ENCODE data around the gene MAD2L1. TPM values are rescaled to one million over a fixed set of nuclear protein-coding genes. Genes with fewer than 3 reads are reported as not detected.
"Not testable (repeated sequence)": the region's sequence is repeated elsewhere in the genome, so short reads cannot be mapped to it uniquely, and the experiment has no call there.

MAD2L1 gene
- polyA plus RNA-seq (ENCODE audit: insufficient read length in 3 of 3), result 10 to 100 TPM; 40.8 to 62.0 (median 54.8) TPM
- long read RNA-seq, donor 1, full-length matches to known transcripts, result 22 of 22 reads
- long read RNA-seq, donor 1, partial matches to known transcripts, result 0 of 22 reads
- long read RNA-seq, donor 1, other reads (novel, unspliced or antisense), result 0 of 22 reads
- long read RNA-seq, donor 2, full-length matches to known transcripts, result 30 of 30 reads
- long read RNA-seq, donor 2, partial matches to known transcripts, result 0 of 30 reads
- long read RNA-seq, donor 2, other reads (novel, unspliced or antisense), result 0 of 30 reads
- long read RNA-seq, donor 3, full-length matches to known transcripts, result 38 of 38 reads
- long read RNA-seq, donor 3, partial matches to known transcripts, result 0 of 38 reads
- long read RNA-seq, donor 3, other reads (novel, unspliced or antisense), result 0 of 38 reads
- long read RNA-seq, donor 4, full-length matches to known transcripts, result 20 of 20 reads
- long read RNA-seq, donor 4, partial matches to known transcripts, result 0 of 20 reads
- long read RNA-seq, donor 4, other reads (novel, unspliced or antisense), result 0 of 20 reads
- long read RNA-seq, donor 5, result 0 reads
- long read RNA-seq, donor 6, full-length matches to known transcripts, result 34 of 34 reads
- long read RNA-seq, donor 6, partial matches to known transcripts, result 0 of 34 reads
- long read RNA-seq, donor 6, other reads (novel, unspliced or antisense), result 0 of 34 reads
- long read RNA-seq, donor 7, full-length matches to known transcripts, result 33 of 33 reads
- long read RNA-seq, donor 7, partial matches to known transcripts, result 0 of 33 reads
- long read RNA-seq, donor 7, other reads (novel, unspliced or antisense), result 0 of 33 reads
- long read RNA-seq, donor 8, result 0 reads
- long read RNA-seq, donor 9, full-length matches to known transcripts, result 28 of 28 reads
- long read RNA-seq, donor 9, partial matches to known transcripts, result 0 of 28 reads
- long read RNA-seq, donor 9, other reads (novel, unspliced or antisense), result 0 of 28 reads
- long read RNA-seq, donor 10, full-length matches to known transcripts, result 29 of 29 reads
- long read RNA-seq, donor 10, partial matches to known transcripts, result 0 of 29 reads
- long read RNA-seq, donor 10, other reads (novel, unspliced or antisense), result 0 of 29 reads
- long read RNA-seq, donor 11, full-length matches to known transcripts, result 15 of 15 reads
- long read RNA-seq, donor 11, partial matches to known transcripts, result 0 of 15 reads
- long read RNA-seq, donor 11, other reads (novel, unspliced or antisense), result 0 of 15 reads
- long read RNA-seq, donor 12, full-length matches to known transcripts, result 6 of 6 reads
- long read RNA-seq, donor 12, partial matches to known transcripts, result 0 of 6 reads
- long read RNA-seq, donor 12, other reads (novel, unspliced or antisense), result 0 of 6 reads
- long read RNA-seq, donor 13, result 0 reads
- long read RNA-seq, donor 14, full-length matches to known transcripts, result 32 of 37 reads
- long read RNA-seq, donor 14, partial matches to known transcripts, result 5 of 37 reads
- long read RNA-seq, donor 14, other reads (novel, unspliced or antisense), result 0 of 37 reads
- long read RNA-seq, donor 15, full-length matches to known transcripts, result 18 of 18 reads
- long read RNA-seq, donor 15, partial matches to known transcripts, result 0 of 18 reads
- long read RNA-seq, donor 15, other reads (novel, unspliced or antisense), result 0 of 18 reads
- long read RNA-seq, donor 16, full-length matches to known transcripts, result 71 of 71 reads
- long read RNA-seq, donor 16, partial matches to known transcripts, result 0 of 71 reads
- long read RNA-seq, donor 16, other reads (novel, unspliced or antisense), result 0 of 71 reads

- peak; percentile 95 to 99 (median 98) for DNase-seq (ENCODE audit: extremely low read depth in 1 of 11, low read depth in 9 of 11, low spot score in 4 of 11)
Observed at GRCh38 chr4:120066517-120067340, at the start of gene MAD2L1. Gene MAD2L1, minus strand, starts transcription at chr4:120066848. Its CDS starts 114 bp downstream, at chr4:120066734.

- no peak for DNase-seq (ENCODE audit: extremely low read depth in 1 of 11, low read depth in 9 of 11, low spot score in 4 of 11)
Observed at GRCh38 chr4:120111745-120112144, 45.1 kb upstream of the MAD2L1 start.

- no peak for DNase-seq (ENCODE audit: extremely low read depth in 1 of 11, low read depth in 9 of 11, low spot score in 4 of 11)
Observed at GRCh38 chr4:120109406-120109805, 42.8 kb upstream of the MAD2L1 start.

GRCh38 chr4:120105472-120105871 is 38.8 kb upstream of the MAD2L1 start:
- DNase-seq (ENCODE audit: extremely low read depth in 1 of 11, low read depth in 9 of 11, low spot score in 4 of 11), result no peak

GRCh38 chr4:120096508-120097297 is 30.1 kb upstream of the MAD2L1 start:
- no peak for DNase-seq (ENCODE audit: extremely low read depth in 1 of 11, low read depth in 9 of 11, low spot score in 4 of 11)

- DNase-seq (ENCODE audit: extremely low read depth in 1 of 11, low read depth in 9 of 11, low spot score in 4 of 11), result no peak
Observed at GRCh38 chr4:120088507-120088906, 21.9 kb upstream of the MAD2L1 start.

GRCh38 chr4:120088066-120088465 is 21.4 kb upstream of the MAD2L1 start:
- DNase-seq (ENCODE audit: extremely low read depth in 1 of 11, low read depth in 9 of 11, low spot score in 4 of 11), result not testable (repeated sequence)

- no peak for DNase-seq (ENCODE audit: extremely low read depth in 1 of 11, low read depth in 9 of 11, low spot score in 4 of 11)
Observed at GRCh38 chr4:120085705-120086104, 19.1 kb upstream of the MAD2L1 start.

GRCh38 chr4:120084327-120084726 is 17.7 kb upstream of the MAD2L1 start:
- no peak for DNase-seq (ENCODE audit: extremely low read depth in 1 of 11, low read depth in 9 of 11, low spot score in 4 of 11)

GRCh38 chr4:120083152-120083551 is 16.5 kb upstream of the MAD2L1 start:
- no peak for DNase-seq (ENCODE audit: extremely low read depth in 1 of 11, low read depth in 9 of 11, low spot score in 4 of 11)

- no peak for DNase-seq (ENCODE audit: extremely low read depth in 1 of 11, low read depth in 9 of 11, low spot score in 4 of 11)
Observed at GRCh38 chr4:120082251-120082650, 15.6 kb upstream of the MAD2L1 start.

GRCh38 chr4:120081726-120082125 is 15.1 kb upstream of the MAD2L1 start:
- no peak for DNase-seq (ENCODE audit: extremely low read depth in 1 of 11, low read depth in 9 of 11, low spot score in 4 of 11)

- no peak for DNase-seq (ENCODE audit: extremely low read depth in 1 of 11, low read depth in 9 of 11, low spot score in 4 of 11)
Observed at GRCh38 chr4:120080533-120080932, 13.9 kb upstream of the MAD2L1 start.

- DNase-seq (ENCODE audit: extremely low read depth in 1 of 11, low read depth in 9 of 11, low spot score in 4 of 11), result no peak
Observed at GRCh38 chr4:120079839-120080520, 13.3 kb upstream of the MAD2L1 start.

- no peak for DNase-seq (ENCODE audit: extremely low read depth in 1 of 11, low read depth in 9 of 11, low spot score in 4 of 11)
Observed at GRCh38 chr4:120078216-120078615, 11.6 kb upstream of the MAD2L1 start.

- peak in 6 of 11 donors; percentile 22 to 58 (median 45) for DNase-seq (ENCODE audit: extremely low read depth in 1 of 11, low read depth in 9 of 11, low spot score in 4 of 11)
Observed at GRCh38 chr4:120071192-120071795, 4.6 kb upstream of the MAD2L1 start.
